A673 (cell line): ENCODE results near the gene CX3CR1.

Experiments used
- CTCF ChIP-seq: fragments of 300-800, 200-600 bp; sonication (generic); conservative IDR thresholded peaks from 2 replicates; pipeline ENCODE4 v1.5.1; 2017; ENCODE audit warnings: low read depth, mild to moderate bottlenecking, antibody characterized with exemption, low read length, moderate library complexity, mixed read lengths
- EZH2 ChIP-seq: fragments of 200-600 bp; sonication (generic); IDR thresholded peaks from 2 replicates; pipeline ENCODE4 v1.6.1; 2017; ENCODE audit warnings: borderline replicate concordance, low read depth, mild to moderate bottlenecking, mixed read lengths, antibody characterized with exemption, low read length; ENCODE audit not compliant: poor library complexity, severe bottlenecking

GRCh38 chr3:39232859-39233258 lies 47.0 kb downstream of the CX3CR1 start:
- no peak for TF ChIP-seq CTCF
- TF ChIP-seq EZH2, result no peak
